ENCODE measurements around the gene CDK8. TPM values are rescaled to one million over a fixed set of nuclear protein-coding genes. Genes with fewer than 3 reads are reported as not detected.
"Not testable (repeated sequence)": the region's sequence is repeated elsewhere in the genome, so short reads cannot be mapped to it uniquely, and the experiment has no call there.

The CDK8 gene
- total RNA-seq, 1 donor from 2014 or later: 13.4 TPM

- intact Hi-C loops (cut with micrococcal nuclease): no loop called here
Observed at GRCh38 chr13:26249551-26249950, 4.4 kb upstream of the CDK8 start.

- intact Hi-C loops (cut with micrococcal nuclease): loop anchor here (5.0 kb wide), 3 partner anchors 245 to 1330 kb away; partner anchors contain the start of gene NUP58
Observed at GRCh38 chr13:26252006-26252405, 1.9 kb upstream of the CDK8 start.

GRCh38 chr13:26253262-26253786 lies 605 bp upstream of the CDK8 start:
- intact Hi-C loops (cut with micrococcal nuclease): loop anchor here (1.0 to 5.0 kb wide), 4 partner anchors 32 to 1331 kb away; partner anchors contain the start of gene NUP58

- intact Hi-C loops (cut with micrococcal nuclease): loop anchor here (1.0 to 5.0 kb wide), 4 partner anchors 68 to 1332 kb away; partner anchors contain the start of gene NUP58
Observed at GRCh38 chr13:26254583-26255111, 718 bp downstream of the CDK8 start.

DNA sequence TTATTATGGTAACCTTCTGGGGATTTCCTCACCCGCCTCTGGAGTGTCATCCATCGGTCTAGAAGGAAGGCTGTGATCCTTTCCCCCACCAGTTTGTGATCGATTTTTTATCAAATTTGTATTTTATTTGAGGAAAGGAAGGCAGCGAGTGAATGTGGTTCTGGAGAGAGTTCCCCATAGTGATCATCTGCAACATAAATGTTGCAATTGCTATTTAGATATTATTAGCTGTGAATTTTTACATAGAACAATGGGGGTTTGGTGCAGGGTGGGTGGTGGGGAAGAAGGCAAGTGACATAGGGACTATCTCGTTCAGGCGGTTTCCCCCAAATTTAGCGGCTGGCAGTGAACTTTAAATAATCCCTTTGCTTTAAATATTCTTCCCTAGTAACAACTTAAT lies 1.2 kb downstream of the CDK8 start:
- intact Hi-C loops (cut with micrococcal nuclease): no loop called here

DNA sequence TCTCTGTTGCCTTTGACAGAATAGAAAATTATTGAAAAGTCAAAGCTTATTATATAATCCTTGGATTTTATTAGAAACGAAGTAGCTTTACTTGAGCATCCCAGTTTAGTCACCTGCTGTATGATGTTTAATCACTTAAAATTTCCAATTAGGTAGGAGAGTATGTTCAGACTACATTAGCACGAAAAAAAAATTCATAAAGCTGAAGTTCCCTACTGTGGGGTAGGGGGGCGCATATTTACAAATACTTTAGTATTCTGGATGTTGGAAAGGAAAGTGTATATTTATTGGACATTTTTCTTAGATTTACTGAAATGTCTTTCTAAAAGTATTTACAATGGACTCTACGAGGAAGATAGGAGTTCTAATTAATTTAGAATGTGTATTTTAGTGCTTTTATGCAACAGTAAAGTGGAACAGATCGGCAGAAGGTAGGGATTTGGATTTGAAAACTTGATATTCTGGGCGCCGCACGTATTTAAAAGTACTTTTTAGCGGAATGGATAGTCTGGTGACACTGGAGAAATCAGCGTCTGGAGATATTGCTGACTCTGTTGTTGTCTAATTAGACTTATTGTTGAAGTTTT lies 1.9 kb downstream of the CDK8 start:
- intact Hi-C loops (cut with micrococcal nuclease): no loop called here

- intact Hi-C loops (cut with micrococcal nuclease): no loop called here
Observed at GRCh38 chr13:26257049-26257448, 3.1 kb downstream of the CDK8 start.

DNA sequence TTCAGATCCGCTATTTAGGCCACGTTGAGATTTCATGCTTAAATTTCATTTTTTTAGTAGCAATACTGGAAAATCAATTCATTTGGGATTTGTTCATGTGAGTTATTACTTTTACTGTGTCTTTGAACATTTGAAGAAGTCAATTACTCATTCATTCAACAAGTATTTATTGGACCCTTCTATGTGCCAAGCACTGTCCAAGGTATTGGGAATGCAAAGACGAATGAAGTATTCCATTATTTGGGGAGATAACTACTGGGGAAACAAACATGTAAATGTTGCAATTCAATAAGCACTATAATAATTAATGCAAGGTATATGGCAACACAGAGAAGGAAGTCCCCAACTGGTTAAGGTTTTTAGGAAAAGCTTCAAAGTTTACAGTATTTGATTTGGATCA lies 5.7 kb downstream of the CDK8 start:
- intact Hi-C loops (cut with micrococcal nuclease): no loop called here

DNA sequence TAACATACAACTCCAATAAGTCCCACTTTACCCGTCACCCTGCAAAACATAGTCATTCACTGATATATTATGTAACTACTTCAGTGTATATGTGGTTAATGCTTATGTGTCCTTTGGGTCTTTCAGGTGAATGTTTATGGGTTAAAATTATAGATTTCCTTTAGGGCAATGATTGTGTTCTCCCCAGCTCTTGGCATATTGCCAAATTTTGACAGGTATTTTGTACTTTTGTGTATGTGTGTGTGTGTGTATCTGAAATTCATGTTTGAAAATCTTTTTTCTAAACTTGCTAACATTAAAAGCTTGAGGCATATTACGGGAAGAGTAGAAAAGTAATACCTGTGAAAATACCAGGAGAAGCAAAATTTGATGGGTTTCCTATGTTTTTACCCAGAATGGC lies 8.2 kb downstream of the CDK8 start:
- intact Hi-C loops (cut with micrococcal nuclease): no loop called here

DNA sequence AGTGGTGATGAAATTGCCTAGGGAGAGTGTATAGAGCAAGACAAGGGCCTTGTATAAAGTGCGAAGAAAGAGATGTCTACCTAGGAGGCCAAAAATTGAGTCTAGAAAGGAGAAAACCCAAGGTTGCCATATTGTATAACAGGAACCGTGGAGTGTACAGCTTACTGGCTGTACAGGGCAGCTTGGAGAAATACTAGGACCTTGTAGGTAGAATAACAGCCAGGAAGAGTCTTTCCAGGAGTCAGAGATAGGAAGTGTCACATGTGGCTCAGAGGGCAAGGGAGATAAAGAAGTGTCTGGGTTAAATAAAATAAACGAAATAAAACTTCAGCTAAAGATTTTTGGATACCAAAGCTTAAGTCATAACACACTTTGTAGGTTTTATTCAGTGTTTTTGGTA lies 12.4 kb downstream of the CDK8 start:
- intact Hi-C loops (cut with micrococcal nuclease): no loop called here

DNA sequence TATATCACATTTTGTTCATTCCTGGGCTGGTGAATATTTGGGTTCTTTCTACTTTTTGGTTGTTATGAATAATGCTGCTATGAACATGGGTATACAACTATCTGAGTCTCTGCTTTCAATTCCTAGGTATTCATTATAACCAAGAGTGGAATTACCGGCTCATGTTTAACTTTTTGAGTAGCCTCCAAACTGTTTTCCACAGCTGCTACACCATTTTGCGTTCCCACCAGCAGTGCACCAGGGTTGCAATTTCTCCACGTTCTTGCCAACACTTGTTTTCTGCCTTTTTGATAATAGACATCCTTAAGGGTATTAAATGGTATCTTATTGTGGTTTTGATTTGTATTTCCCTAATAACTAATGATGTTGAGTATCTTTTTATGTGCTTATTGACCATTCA lies 16.8 kb downstream of the CDK8 start:
- intact Hi-C loops (cut with micrococcal nuclease): no loop called here

DNA sequence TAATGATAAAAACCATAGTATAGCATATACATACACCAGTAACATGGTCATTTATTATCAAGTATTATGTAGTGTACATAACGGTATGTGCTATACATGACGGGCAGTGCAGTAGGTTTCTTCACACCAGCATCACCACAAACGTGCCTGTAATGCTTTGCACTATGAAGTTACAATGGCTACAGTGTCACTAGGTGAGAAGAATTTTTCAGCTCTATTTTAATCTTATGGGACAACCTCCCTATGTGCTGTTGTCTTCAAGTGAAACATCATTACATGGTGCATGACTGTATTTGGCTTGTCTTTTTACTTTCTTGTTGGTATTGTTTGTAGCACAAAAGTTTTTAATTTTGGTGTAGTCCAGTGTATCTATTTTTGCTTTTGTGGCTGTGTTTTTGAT lies 18.7 kb downstream of the CDK8 start:
- intact Hi-C loops (cut with micrococcal nuclease): no loop called here

DNA sequence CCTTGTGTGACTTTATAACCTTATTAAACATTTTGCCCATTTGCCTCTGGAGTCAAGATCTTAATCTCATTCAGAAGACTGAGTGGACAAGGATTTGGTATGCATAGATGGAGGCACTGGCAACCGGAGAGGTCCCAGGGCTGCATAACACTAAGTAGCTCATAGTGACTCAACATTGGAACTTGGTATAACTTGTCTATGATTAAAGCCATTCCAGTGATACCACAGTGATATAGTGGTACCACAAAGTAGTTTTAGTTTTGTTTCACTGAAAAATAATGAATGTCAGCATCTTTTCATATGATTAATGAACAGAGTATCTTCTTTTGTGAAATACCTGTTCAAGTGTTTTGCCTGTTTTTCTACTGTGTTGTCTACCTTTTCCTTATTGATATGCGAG lies 26.4 kb downstream of the CDK8 start:
- intact Hi-C loops (cut with micrococcal nuclease): no loop called here

DNA sequence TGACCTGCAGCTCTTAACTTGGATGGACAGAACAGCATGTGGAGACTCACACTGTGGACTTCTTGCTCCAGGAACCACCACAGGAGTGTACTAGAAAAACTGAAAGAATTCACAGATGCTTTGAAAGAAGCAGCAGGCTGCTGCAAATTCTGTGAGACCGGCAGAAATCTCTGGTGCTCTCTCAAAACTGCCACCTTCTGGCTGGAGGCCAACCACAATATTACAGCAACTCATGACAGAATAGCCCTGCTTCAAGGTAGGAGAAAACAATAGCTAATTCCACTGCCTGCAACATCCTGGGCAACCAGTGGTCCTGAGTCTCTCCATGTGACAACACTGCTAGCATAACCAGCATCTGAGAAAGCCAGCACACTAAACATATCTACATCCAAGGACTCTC lies 26.9 kb downstream of the CDK8 start:
- intact Hi-C loops (cut with micrococcal nuclease): no loop called here

GRCh38 chr13:26285911-26286310 lies 32.0 kb downstream of the CDK8 start:
- intact Hi-C loops (cut with micrococcal nuclease): not testable (repeated sequence)

DNA sequence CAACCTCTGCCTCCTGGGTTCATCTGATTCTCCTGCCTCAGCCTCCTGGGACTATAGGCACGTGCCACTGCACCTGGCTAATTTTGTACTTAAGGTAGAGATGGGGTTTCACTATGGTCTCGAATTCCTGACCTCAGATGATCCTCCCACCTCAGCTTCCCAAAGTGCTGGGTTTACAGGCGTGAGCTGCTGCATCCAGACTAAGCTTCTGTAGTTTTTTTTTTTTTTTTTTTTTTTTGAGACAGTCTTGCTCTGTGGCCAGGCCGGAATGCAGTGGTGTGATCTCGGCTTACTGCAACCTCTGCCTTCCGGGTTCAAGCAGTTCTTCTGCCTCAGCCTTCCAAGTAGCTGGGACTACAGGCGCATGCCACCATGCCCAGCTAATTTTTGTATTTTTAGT lies 34.9 kb downstream of the CDK8 start:
- intact Hi-C loops (cut with micrococcal nuclease): not testable (repeated sequence)

DNA sequence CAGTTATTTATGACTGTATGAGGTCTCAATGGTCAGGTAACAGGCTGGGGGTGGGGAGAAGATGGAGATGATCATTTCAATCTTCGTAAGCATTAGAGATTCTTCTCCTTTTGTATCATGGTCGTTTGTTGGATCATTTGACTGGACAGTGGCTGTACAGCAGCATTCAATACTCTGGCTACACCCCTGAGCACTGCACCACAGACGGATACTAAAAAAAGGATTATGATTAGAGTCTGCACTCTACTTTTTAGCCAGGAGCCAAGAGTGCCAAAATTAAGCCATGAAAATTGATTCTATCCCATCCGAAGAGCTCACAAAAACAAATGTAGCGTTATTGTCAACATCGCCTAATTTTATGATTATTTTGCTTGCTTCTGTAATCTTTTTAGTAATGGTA lies 41.9 kb downstream of the CDK8 start:
- intact Hi-C loops (cut with micrococcal nuclease): no loop called here

DNA sequence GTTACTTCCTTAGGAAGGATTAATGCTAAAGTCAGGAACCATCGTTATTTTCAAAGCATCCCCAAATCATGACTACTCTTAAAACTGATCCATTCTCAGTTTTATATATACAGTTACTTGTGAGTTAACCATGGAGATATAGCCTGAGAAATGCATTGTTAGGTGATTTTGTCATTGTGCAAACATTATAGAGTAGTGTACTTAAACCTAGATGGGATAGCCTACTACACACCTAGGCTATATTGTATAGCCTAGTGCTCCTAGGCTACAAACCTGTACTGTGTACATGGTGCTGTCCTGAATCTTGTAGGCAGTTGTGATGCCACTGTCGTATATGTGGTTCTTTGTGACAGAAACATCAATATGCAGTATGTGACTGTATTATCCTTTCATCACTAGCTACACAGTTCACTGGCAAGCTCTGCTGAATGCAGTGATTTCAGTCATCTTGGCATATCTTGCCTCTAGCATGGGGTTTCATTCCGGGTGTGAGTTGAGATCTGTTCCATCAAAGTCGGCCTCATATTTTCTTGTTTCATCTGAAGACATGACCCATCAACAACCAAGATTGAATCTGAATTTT lies 45.3 kb downstream of the CDK8 start:
- intact Hi-C loops (cut with micrococcal nuclease): no loop called here

DNA sequence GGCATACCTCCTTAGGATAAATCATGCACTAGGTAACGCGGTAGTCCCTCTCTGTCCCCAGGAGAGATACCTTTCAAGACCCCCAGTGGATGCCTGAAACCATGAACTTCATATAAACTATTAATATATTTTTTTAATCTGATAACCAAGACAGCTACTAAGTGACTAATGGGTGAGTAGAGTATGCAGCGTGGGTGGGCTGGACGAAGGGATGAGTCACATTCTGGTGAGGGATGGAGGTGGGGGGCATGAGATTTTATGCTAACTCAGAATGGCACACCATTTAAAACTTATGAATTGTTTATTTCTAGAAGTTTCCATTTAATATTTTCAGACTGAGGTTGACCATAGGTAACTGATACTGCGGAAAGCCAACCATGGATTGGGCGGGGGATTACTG lies 46.2 kb downstream of the CDK8 start:
- intact Hi-C loops (cut with micrococcal nuclease): no loop called here

DNA sequence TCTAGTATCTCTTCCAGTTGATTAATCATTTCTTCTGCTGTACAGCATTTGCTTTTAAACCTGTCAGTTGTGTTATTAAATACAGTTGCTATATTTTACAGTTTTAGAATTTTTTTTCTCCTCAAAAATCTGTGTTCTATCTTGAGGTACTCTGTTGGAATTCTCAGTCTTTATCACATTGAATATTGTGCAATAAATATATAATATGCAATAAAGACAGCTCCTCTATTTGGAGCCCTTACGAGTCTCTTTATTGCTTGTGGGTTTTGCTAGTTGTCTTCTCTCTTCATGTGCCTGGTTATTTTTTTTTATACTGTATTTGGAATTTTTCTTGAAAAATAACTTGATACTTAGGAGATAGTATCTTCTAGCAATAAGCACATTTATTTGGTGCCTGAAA lies 51.7 kb downstream of the CDK8 start:
- intact Hi-C loops (cut with micrococcal nuclease): no loop called here

- intact Hi-C loops (cut with micrococcal nuclease): no loop called here
Observed at GRCh38 chr13:26307701-26308100, 53.8 kb downstream of the CDK8 start.

GRCh38 chr13:26308250-26308649 lies 54.3 kb downstream of the CDK8 start:
- intact Hi-C loops (cut with micrococcal nuclease): no loop called here

DNA sequence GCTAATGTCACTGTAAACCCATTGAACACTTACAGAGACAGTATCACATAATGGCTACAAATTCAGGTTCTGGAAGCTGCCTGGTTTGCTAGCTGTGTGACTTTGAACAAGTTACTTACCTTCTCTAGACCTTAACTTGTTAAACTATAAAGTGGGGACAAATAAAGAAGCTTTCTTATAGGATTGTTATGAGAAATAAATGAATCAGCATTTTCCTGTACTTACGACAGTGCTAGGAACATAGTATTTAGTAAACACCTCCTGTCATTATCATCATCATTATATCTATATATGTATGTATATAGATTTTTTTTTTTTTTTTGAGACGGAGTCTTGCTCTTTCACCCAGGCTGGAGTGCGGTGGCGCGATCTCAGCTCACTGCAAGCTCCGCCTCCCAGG lies 54.9 kb downstream of the CDK8 start:
- intact Hi-C loops (cut with micrococcal nuclease): no loop called here

All from T-helper 2 cell treated with Interferon-gamma antibody and Interleukin-4, amounts not matched to agents 100 ng/mL and 5 ng/mL, for 36 hours (primary cell).